HEK293T (cell line): Measurements from ENCODE around the gene ZDHHC16.

ENCODE experiments used
- ARNT ChIP-seq: fragments of 450-650 bp; IDR thresholded peaks from 2 replicates; pipeline ENCODE4 v1.6.1; 2017; ENCODE audit warnings: mild to moderate bottlenecking
- BHLHE40 ChIP-seq: fragments of 450-650 bp; IDR thresholded peaks from 2 replicates; pipeline ENCODE4 v1.6.1; 2016; ENCODE audit warnings: mild to moderate bottlenecking, moderate library complexity, borderline replicate concordance
- CTBP1 ChIP-seq: fragments of 450-650 bp; IDR thresholded peaks from 2 replicates; pipeline ENCODE4 v1.6.1; 2016; ENCODE audit warnings: borderline replicate concordance
- FOXM1 ChIP-seq: fragments of 450-650 bp; IDR thresholded peaks from 2 replicates; pipeline ENCODE4 v1.6.1; 2017; ENCODE audit warnings: mild to moderate bottlenecking, borderline replicate concordance
- NFRKB ChIP-seq: fragments of 450-650 bp; IDR thresholded peaks from 2 replicates; pipeline ENCODE4 v1.6.1; 2016; ENCODE audit warnings: mild to moderate bottlenecking, moderate library complexity
- PKNOX1 ChIP-seq: fragments of 450-650 bp; IDR thresholded peaks from 2 replicates; pipeline ENCODE4 v1.6.1; 2016
- ZNF384 ChIP-seq: fragments of 450-650 bp; IDR thresholded peaks from 2 replicates; pipeline ENCODE4 v1.6.1; 2016

GRCh38 chr10:97399843-97400545 is 46.0 kb upstream of the ZDHHC16 start:
- TF ChIP-seq ZNF384 (no peak), FOXM1 (no peak), BHLHE40 (no peak), CTBP1 (no peak), ARNT (no peak), PKNOX1 (no peak; the same call in 1 of the 2 replicates), NFRKB (no peak)
